Kidney epithelial cell (primary cell): ENCODE measurements around the gene ATG4C. TPM values are rescaled to one million over a fixed set of nuclear protein-coding genes. Genes with fewer than 3 reads are reported as not detected.
"Not testable (repeated sequence)": the region's sequence is repeated elsewhere in the genome, so short reads cannot be mapped to it uniquely, and the experiment has no call there.

Experiments used
- DNase-seq: peaks from one replicate; pipeline ENCODE4 v3.0.0-alpha.2; 2010; ENCODE audit warnings: low read depth
- H3K27me3 ChIP-seq: 2 replicates; pipeline ENCODE4 v1.6.0; 2011; ENCODE audit warnings: low read length; ENCODE audit not compliant: control insufficient read depth, insufficient read depth
- H3K36me3 ChIP-seq: 2 replicates; pipeline ENCODE4 v1.5.1; 2011; ENCODE audit warnings: low read length; ENCODE audit not compliant: control insufficient read depth, insufficient read depth
- H3K4me3 ChIP-seq: 2 replicates; pipeline ENCODE4 v1.5.1; 2011; ENCODE audit warnings: low read depth, mild to moderate bottlenecking, control low read depth, low read length
- total RNA-seq: library from RNA; depleted of rRNA; stranded (reverse); fragments of >200 nt; gene quantifications from 2 replicates; pipeline ENCODE4 v1.2.3, GENCODE V29; 2015
- TF ChIP-seq, protein P1 (sequence below): IDR thresholded peaks from 2 replicates; pipeline ENCODE4 v1.5.1; 2011; ENCODE audit warnings: mild to moderate bottlenecking, moderate library complexity, low read length, control low read depth, inconsistent platforms; ENCODE audit not compliant: insufficient read depth, poor library complexity, severe bottlenecking

Gene ATG4C
- total RNA-seq, 1 donor from 2014 or later = 5.6 TPM

DNA sequence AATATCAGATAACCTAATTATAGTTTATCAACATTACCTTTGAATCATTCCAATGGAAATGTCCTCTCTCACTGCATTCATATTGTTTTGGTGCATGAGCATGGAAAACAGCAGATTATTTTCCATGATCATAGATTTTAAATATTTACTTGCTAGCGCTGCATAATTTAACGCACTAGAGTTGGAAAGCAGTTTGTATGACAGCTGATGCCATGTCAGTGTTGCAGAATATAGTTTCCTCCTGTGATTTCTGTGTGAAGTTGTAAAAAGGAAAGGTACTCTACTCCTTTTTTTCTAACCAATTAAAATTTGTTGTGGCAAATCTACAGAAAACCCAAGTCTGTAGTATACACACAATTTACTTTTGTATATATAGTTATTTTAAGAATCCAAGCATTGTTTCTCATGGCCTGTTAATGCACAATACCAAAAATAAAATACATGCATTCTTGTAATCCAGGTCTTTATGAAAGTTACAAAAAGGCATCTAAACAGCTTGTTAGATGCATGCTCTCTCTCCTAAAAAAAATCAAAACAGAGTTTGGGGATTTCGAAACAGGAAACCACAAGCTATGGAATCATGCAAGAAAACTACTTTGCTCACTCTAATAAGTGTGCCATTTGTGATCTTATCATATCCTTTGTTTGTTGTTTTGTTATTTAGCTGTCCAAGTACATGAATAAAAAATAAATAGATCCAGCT lies 1.9 kb upstream of the ATG4C start:
- DNase-seq = no peak
- Histone ChIP-seq H3K4me3 (no peak overlapping the region), H3K27me3 (no peaks in the 10 kb centered on the region), H3K36me3 (no peaks in the 10 kb centered on the region)
- TF ChIP-seq, protein P1, sequence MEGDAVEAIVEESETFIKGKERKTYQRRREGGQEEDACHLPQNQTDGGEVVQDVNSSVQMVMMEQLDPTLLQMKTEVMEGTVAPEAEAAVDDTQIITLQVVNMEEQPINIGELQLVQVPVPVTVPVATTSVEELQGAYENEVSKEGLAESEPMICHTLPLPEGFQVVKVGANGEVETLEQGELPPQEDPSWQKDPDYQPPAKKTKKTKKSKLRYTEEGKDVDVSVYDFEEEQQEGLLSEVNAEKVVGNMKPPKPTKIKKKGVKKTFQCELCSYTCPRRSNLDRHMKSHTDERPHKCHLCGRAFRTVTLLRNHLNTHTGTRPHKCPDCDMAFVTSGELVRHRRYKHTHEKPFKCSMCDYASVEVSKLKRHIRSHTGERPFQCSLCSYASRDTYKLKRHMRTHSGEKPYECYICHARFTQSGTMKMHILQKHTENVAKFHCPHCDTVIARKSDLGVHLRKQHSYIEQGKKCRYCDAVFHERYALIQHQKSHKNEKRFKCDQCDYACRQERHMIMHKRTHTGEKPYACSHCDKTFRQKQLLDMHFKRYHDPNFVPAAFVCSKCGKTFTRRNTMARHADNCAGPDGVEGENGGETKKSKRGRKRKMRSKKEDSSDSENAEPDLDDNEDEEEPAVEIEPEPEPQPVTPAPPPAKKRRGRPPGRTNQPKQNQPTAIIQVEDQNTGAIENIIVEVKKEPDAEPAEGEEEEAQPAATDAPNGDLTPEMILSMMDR = no peak

DNA sequence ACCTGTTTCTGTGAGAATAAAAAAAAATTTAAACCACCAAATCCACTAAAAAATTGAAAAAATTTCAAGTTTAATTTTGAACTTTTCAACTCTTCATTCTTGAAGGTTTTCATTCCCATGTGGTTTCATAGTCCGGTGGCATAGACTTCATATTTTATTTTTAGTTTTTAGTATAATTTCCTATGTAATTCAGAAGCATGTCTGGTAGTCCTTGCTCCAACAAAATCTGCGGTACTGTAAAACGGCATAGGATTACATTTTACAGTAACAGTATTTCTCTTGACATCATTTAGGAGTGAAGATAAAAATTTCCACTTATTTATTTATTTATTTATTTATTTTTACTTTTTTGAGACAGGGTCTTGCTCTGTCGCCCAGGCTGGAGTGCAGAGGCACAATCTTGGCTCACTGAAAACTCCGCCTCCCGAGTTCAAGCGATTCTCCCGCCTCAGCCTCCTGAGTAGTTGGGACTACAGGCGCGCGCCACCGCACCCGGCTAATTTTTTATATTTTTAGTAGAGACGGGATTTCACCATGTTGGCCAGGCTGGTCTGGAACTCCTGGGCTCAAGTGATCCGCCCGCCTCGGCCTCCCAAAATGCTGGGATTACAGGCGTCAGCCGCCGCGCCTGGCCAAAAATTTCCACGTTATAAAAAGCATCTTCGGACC lies 1.3 kb upstream of the ATG4C start:
- not testable (repeated sequence) for DNase-seq, H3K4me3 ChIP-seq, H3K27me3 ChIP-seq, H3K36me3 ChIP-seq

DNA sequence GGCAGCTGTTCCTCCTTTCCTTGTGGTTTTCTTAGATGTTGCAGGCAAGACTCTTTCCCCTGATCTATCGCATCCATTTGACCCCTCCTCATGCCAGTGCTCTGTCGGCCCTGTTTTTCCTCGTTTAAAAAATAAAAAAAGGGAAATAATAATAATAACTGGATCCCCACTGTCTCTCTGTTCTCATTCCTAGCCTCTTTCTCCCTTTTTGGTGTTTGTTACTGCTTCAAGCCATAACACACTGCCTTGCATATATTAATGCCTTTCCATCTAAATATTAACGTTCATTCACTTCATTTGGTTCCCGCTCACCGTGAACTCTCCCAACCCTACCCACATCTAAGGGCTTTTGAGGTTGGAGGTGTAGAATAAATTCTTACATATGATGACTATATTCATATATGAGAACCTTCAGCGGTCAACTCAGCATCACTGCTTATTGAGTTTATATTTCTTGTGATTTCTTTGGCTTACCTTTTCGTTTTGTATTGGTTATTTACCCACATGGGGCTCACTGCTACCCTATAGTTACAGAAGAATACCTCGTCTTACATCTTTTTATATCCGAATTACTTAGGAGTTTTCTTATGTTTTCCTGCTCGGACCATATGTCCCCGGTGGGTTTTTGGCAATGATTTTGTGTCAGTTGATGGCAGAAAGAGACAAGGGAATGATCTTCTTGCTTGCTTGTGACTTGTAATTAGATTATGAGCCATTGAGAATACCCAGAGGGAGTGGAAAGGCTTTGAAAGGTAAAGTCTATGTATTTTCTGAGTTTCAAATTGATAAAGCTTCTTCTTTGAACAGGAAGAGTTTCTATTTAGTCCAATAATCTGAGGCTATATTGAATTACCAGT lies 805 bp downstream of the ATG4C start:
- Histone ChIP-seq H3K4me3 (peak overlapping the region; percentile 67), H3K36me3 (no peaks in the 10 kb centered on the region), H3K27me3 (no peaks in the 10 kb centered on the region)
- DNase-seq = no peak
- TF ChIP-seq, protein P1 = no peak

DNA sequence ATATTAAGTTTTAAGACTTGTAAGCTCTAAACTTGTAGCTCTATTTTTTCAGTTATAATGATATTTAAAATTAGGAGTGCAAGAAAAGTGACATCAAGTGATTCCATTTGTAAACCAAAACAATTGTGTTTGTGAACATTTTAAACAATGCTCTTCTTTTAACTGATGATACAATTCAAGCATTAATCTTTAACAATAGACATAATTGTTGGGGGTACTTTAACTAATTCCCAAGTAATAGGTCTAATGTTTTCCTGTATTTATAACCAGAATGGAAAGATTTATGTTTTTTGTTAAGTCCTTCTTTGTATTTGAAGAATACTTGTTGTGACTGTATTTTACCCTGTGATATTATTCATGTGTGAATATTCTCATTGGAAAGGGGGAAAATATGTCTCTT lies 6.8 kb downstream of the ATG4C start:
- H3K4me3 ChIP-seq = no peak overlapping the region
- H3K36me3 ChIP-seq = no peaks in the 10 kb centered on the region
- TF ChIP-seq, protein P1 = no peak
- H3K27me3 ChIP-seq = no peaks in the 10 kb centered on the region
- DNase-seq = no peak

DNA sequence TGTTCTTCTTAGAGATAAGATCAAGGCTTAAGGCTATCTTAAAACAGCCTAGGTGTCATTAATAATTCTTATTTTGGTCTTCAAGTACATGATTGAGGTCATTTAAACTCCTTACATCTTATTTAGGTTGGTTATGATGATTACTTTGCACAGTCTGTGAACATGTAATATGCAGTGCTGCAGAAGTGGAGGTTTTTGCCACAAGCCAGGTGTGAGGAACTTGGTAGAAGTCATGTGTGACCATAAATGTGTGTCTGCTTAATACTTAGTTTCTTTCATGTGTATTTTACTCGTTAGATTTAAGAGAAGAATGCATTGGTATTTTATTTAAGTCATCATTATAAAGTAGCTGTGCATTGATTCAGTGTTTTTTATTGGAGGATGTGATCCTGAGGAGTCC lies 10.1 kb downstream of the ATG4C start:
- H3K36me3 ChIP-seq = no peaks in the 10 kb centered on the region
- TF ChIP-seq, protein P1 = no peak
- DNase-seq = no peak
- H3K27me3 ChIP-seq = no peaks in the 10 kb centered on the region
- H3K4me3 ChIP-seq = no peak overlapping the region

DNA sequence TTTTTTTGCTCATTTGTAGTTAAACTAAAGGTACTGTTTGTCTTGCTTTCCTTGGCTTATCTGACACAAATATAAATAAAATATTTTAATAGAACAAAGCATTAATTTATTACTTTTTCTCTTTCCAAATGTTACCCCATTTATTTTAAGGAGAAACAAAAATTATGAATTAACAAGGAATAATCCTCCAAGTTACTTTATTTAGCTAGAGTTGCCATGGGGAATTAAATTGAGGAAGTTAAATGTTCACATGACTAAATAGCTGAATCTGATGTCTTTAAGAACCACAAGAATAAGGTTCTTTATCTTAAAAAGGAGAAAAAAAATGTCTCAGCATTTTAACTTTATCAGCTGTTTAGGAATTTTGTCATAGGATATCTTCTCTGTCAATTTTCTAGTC lies 12.3 kb downstream of the ATG4C start:
- TF ChIP-seq, protein P1 = no peak
- Histone ChIP-seq H3K36me3 (no peaks in the 10 kb centered on the region), H3K27me3 (no peaks in the 10 kb centered on the region), H3K4me3 (no peak overlapping the region)
- no peak for DNase-seq
